Measurements from ENCODE around the gene PTPRR.

- TF ChIP-seq CTCF (IDR thresholded peaks at IDR 0.05) (no peak), POLR2A (IDR thresholded peaks at IDR 0.05) (no peak)
Observed at GRCh38 chr12:70963081-70963660, 42.6 kb upstream of the PTPRR start.

Data from body of pancreas (tissue), 4 donors.